Measurements from ENCODE around the gene PTPRF.

The PTPRF gene

GRCh38 chr1:43588592-43588991 lies 57.9 kb downstream of the PTPRF start:
- Histone ChIP-seq H3K27me3 (ENCODE audit: low read length) (no peaks in the 10 kb centered on the region), H3K27ac (ENCODE audit: low read depth, low read length) (no peak overlapping the region), H3K9ac (ENCODE audit: low read length) (no peak overlapping the region), H2AFZ (ENCODE audit: low read depth, low read length, severe bottlenecking) (no peak overlapping the region), H3K9me3 (ENCODE audit: insufficient read depth, low read length) (no peaks in the 10 kb centered on the region), H3K9me2 (replicated peaks; ENCODE audit: insufficient read depth, low read length) (no peaks in the 10 kb centered on the region), H3K79me2 (ENCODE audit: insufficient read depth, low read length) (no peaks in the 10 kb centered on the region), H3F3A (ENCODE audit: insufficient read depth) (no peaks in the 10 kb centered on the region), H3K4me3 (ENCODE audit: insufficient read depth, low read length, poor library complexity, severe bottlenecking) (no peak overlapping the region), H3K36me3 (ENCODE audit: low read length) (no peaks in the 10 kb centered on the region), H4K20me1 (ENCODE audit: low read depth, low read length) (no peaks in the 10 kb centered on the region), H3K4me2 (ENCODE audit: low read depth, low read length, poor library complexity, severe bottlenecking) (no peak overlapping the region)
- TF ChIP-seq CTCF (IDR thresholded peaks at IDR 0.05; ENCODE audit: insufficient read depth, low read length, poor library complexity, severe bottlenecking) = no peak
- TF ChIP-seq EZH2phosphoT487 (conservative IDR thresholded peaks at IDR 0.05; ENCODE audit: low read length) = no peak

GRCh38 chr1:43590388-43590925 lies 59.8 kb downstream of the PTPRF start:
- H2AFZ ChIP-seq (ENCODE audit: low read depth, low read length, severe bottlenecking) = no peak overlapping the region
- no peaks in the 10 kb centered on the region for H3K36me3 ChIP-seq (ENCODE audit: low read length)
- TF ChIP-seq EZH2phosphoT487 (conservative IDR thresholded peaks at IDR 0.05; ENCODE audit: low read length) (no peak), CTCF (IDR thresholded peaks at IDR 0.05; ENCODE audit: insufficient read depth, low read length, poor library complexity, severe bottlenecking) (no peak)
- H3F3A ChIP-seq (ENCODE audit: insufficient read depth) = no peaks in the 10 kb centered on the region
- H3K9me3 ChIP-seq (ENCODE audit: insufficient read depth, low read length) = no peaks in the 10 kb centered on the region
- H4K20me1 ChIP-seq (ENCODE audit: low read depth, low read length) = no peaks in the 10 kb centered on the region
- H3K79me2 ChIP-seq (ENCODE audit: insufficient read depth, low read length) = no peaks in the 10 kb centered on the region
- no peak overlapping the region for H3K4me3 ChIP-seq (ENCODE audit: insufficient read depth, low read length, poor library complexity, severe bottlenecking)
- H3K27ac ChIP-seq (ENCODE audit: low read depth, low read length) = no peak overlapping the region
- H3K27me3 ChIP-seq (ENCODE audit: low read length) = no peaks in the 10 kb centered on the region
- H3K9me2 ChIP-seq (replicated peaks; ENCODE audit: insufficient read depth, low read length) = no peaks in the 10 kb centered on the region
- H3K4me2 ChIP-seq (ENCODE audit: low read depth, low read length, poor library complexity, severe bottlenecking) = no peak overlapping the region
- no peak overlapping the region for H3K9ac ChIP-seq (ENCODE audit: low read length)

- H4K20me1 ChIP-seq (ENCODE audit: low read depth, low read length) = no peaks in the 10 kb centered on the region
- H3K9me3 ChIP-seq (ENCODE audit: insufficient read depth, low read length) = no peaks in the 10 kb centered on the region
- no peak overlapping the region for H3K9ac ChIP-seq (ENCODE audit: low read length)
- no peak overlapping the region for H3K27ac ChIP-seq (ENCODE audit: low read depth, low read length)
- no peaks in the 10 kb centered on the region for H3K36me3 ChIP-seq (ENCODE audit: low read length)
- no peaks in the 10 kb centered on the region for H3K27me3 ChIP-seq (ENCODE audit: low read length)
- no peaks in the 10 kb centered on the region for H3K79me2 ChIP-seq (ENCODE audit: insufficient read depth, low read length)
- no peaks in the 10 kb centered on the region for H3F3A ChIP-seq (ENCODE audit: insufficient read depth)
- no peak overlapping the region for H3K4me3 ChIP-seq (ENCODE audit: insufficient read depth, low read length, poor library complexity, severe bottlenecking)
- TF ChIP-seq CTCF (IDR thresholded peaks at IDR 0.05; ENCODE audit: insufficient read depth, low read length, poor library complexity, severe bottlenecking) (no peak), EZH2phosphoT487 (conservative IDR thresholded peaks at IDR 0.05; ENCODE audit: low read length) (no peak)
- H3K4me2 ChIP-seq (ENCODE audit: low read depth, low read length, poor library complexity, severe bottlenecking) = no peak overlapping the region
- H2AFZ ChIP-seq (ENCODE audit: low read depth, low read length, severe bottlenecking) = no peak overlapping the region
- H3K9me2 ChIP-seq (replicated peaks; ENCODE audit: insufficient read depth, low read length) = no peaks in the 10 kb centered on the region
These were observed 60.5 kb downstream of the PTPRF start for GRCh38 chr1:43591181-43591580.
